Transverse colon (tissue), 4 donors: Measurements from ENCODE around the gene MTERF1. TPM values are rescaled to one million over a fixed set of nuclear protein-coding genes. Genes with fewer than 3 reads are reported as not detected.

Source experiments
- DNase-seq: peaks from one replicate; pipeline ENCODE4 v3.0.0-alpha.2; 2019
- H3K27ac ChIP-seq, 4 donors: fragments of 200-600 bp; sonication (generic); 2 replicates each; pipeline ENCODE4 v1.5.1; 2016 to 2018; ENCODE audit warnings: inconsistent platforms in 4 of 4
- H3K27me3 ChIP-seq: fragments of 200-600 bp; sonication (generic); 2 replicates; pipeline ENCODE4 v1.5.1; 2017; ENCODE audit warnings: inconsistent platforms
- H3K36me3 ChIP-seq, 4 donors: fragments of 200-600 bp; sonication (generic); 2 replicates each; pipeline ENCODE4 v1.5.1; 2017 to 2019; ENCODE audit warnings: inconsistent platforms in 4 of 4
- H3K4me1 ChIP-seq, 4 donors: fragments of 200-600 bp; sonication (generic); 2 replicates each; pipeline ENCODE4 v1.5.1; 2017 to 2020; ENCODE audit warnings: inconsistent platforms in 4 of 4
- H3K4me3 ChIP-seq, 4 donors: fragments of 200-600 bp; sonication (generic); 1 replicate in 1 of 4; 2 replicates in 3 of 4; pipeline versions ENCODE4 v1.5.1 to v1.6.1; 2017 to 2019; ENCODE audit warnings: inconsistent platforms in 4 of 4
- H3K9me3 ChIP-seq, 2 donors: fragments of 200-600 bp; sonication (generic); 2 replicates each; pipeline ENCODE4 v1.5.1; 2017 to 2019; ENCODE audit warnings: inconsistent platforms in 2 of 2
- EP300 ChIP-seq: sonication (generic); formaldehyde crosslinking; IDR thresholded peaks from one replicate; pipeline ENCODE4 v1.6.1; 2017; ENCODE audit warnings: antibody characterized with exemption, low read depth
- POLR2A ChIP-seq: fragments of 450-650 bp; IDR thresholded peaks from one replicate; pipeline ENCODE4 v1.6.1; 2016; ENCODE audit warnings: antibody characterized with exemption, mild to moderate bottlenecking, moderate library complexity
- POLR2AphosphoS5 ChIP-seq, 3 donors: sonication (generic); formaldehyde crosslinking; IDR thresholded peaks; one replicate each; pipeline ENCODE4 v1.6.1; 2016; ENCODE audit warnings: antibody characterized with exemption in 3 of 3
- WGBS, 2 donors: methylation state at CpG; one replicate each; pipeline ENCODE4 v1.1.5; 2018; ENCODE audit warnings: low coverage in 1 of 2; 5-methylcytosine and 5-hydroxymethylcytosine counted together
- in situ Hi-C, 4 donors: fragments of 200-750 bp; cut with MboI; loops; one replicate each; pipeline versions ENCODE4 v1.15.0 to v1.15.1; 2017; ENCODE audit warnings: low sequenced_read_pairs in 3 of 4, low pct_ligation_motif_present in 1 of 4, low pct_unique_long_range_greater_than_20kb in 1 of 4
- intact Hi-C: fragments of 100-400 bp; cut with DNase I; formaldehyde crosslinking; loops from one replicate; pipeline ENCODE4 v1.15.1; 2023; ENCODE audit warnings: low total_unique reads
- total RNA-seq, 4 donors: library from RNA; depleted of rRNA; stranded (reverse); fragments of >200 nt; gene quantifications; one replicate each; pipeline ENCODE4 v1.1.0, GENCODE V29; 2016
- TF ChIP-seq, protein P1 (sequence below), 5 experiments: fragments of 200-600 bp in 3 of 5; fragments of 450-650 bp in 2 of 5; sonication (generic) in 3 of 5; IDR thresholded peaks; 1 replicate in 2 of 5; 2 replicates in 3 of 5; pipeline ENCODE4 v1.5.1; 2016 to 2017; ENCODE audit warnings: antibody characterized with exemption in 5 of 5, inconsistent platforms in 3 of 5, mild to moderate bottlenecking in 2 of 5, moderate library complexity in 1 of 5

MTERF1 gene
- total RNA-seq, 4 donors from 2014 or later: 0.80 to 24.3 (median 11.3) TPM

- in situ Hi-C loops (loop anchor here in 1 of 4 donors (25.0 kb wide), 1 partner anchor 614 kb away; no protein-coding TSS in a partner anchor), intact Hi-C loops (no loop called here)
- no peaks in the 10 kb centered on the region for H3K36me3 ChIP-seq
These were observed 32.5 kb downstream of the MTERF1 start for GRCh38 chr7:91847876-91848588.

GRCh38 chr7:91847231-91847630 is 33.3 kb downstream of the MTERF1 start:
- no peak for DNase-seq
- TF ChIP-seq EP300 (no peak), POLR2AphosphoS5 (IDR thresholded peaks at IDR 0.05) (no peak), POLR2A (no peak)
- TF ChIP-seq, protein P1, sequence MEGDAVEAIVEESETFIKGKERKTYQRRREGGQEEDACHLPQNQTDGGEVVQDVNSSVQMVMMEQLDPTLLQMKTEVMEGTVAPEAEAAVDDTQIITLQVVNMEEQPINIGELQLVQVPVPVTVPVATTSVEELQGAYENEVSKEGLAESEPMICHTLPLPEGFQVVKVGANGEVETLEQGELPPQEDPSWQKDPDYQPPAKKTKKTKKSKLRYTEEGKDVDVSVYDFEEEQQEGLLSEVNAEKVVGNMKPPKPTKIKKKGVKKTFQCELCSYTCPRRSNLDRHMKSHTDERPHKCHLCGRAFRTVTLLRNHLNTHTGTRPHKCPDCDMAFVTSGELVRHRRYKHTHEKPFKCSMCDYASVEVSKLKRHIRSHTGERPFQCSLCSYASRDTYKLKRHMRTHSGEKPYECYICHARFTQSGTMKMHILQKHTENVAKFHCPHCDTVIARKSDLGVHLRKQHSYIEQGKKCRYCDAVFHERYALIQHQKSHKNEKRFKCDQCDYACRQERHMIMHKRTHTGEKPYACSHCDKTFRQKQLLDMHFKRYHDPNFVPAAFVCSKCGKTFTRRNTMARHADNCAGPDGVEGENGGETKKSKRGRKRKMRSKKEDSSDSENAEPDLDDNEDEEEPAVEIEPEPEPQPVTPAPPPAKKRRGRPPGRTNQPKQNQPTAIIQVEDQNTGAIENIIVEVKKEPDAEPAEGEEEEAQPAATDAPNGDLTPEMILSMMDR (IDR thresholded peaks at IDR 0.05): no peak
- no peaks in the 10 kb centered on the region for H3K9me3 ChIP-seq
- WGBS, 2 donors: 79 to 87% methylated on average over 4 of the region's 4 CpGs
- no peaks in the 10 kb centered on the region for H3K4me1 ChIP-seq
- no peaks in the 10 kb centered on the region for H3K36me3 ChIP-seq
- no peaks in the 10 kb centered on the region for H3K27me3 ChIP-seq
- H3K4me3 ChIP-seq: no peak overlapping the region
- in situ Hi-C loops: loop anchor here in 1 of 4 donors (25.0 kb wide), 1 partner anchor 615 kb away; no protein-coding TSS in a partner anchor
- H3K27ac ChIP-seq: no peak overlapping the region
- intact Hi-C loops: no loop called here

More at GRCh38 chr7:91847876-91848588, 32.5 kb downstream of the MTERF1 start:
- TF ChIP-seq EP300 (no peak), POLR2AphosphoS5 (IDR thresholded peaks at IDR 0.05) (no peak), POLR2A (no peak)
- TF ChIP-seq, protein P1 (IDR thresholded peaks at IDR 0.05): no peak
- H3K4me1 ChIP-seq: no peaks in the 10 kb centered on the region
- 78 to 86% methylated on average over 2 to 4 of the region's 4 CpGs for WGBS, 2 donors
- DNase-seq: no peak
- no peaks in the 10 kb centered on the region for H3K9me3 ChIP-seq
- H3K27me3 ChIP-seq: no peaks in the 10 kb centered on the region
- H3K27ac ChIP-seq: no peak overlapping the region
- H3K4me3 ChIP-seq: no peak overlapping the region

DNA sequence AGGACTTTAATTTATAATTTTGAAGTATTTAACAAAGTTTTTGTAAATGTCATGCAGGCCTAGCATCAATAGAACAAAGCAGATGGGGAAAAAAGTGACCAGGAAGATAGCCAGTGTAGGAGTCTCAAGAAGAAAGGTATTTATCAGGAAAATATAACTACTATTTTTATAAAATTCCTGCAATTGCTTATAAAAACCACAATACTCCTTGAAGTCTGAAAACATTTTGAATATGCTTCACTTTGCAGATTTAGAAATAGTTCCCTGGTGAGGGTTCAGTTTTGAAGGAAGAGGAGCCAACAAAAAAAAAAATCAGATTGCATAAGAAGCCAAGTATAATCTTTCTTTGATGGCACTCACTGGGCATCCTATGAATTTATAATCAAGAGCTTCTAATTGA is 34.1 kb downstream of the MTERF1 start:
- intact Hi-C loops (no loop called here), in situ Hi-C loops (loop anchor here in 1 of 4 donors (25.0 kb wide), 1 partner anchor 616 kb away; no protein-coding TSS in a partner anchor)
- Histone ChIP-seq H3K4me1 (no peaks in the 10 kb centered on the region), H3K27me3 (no peaks in the 10 kb centered on the region), H3K9me3 (no peaks in the 10 kb centered on the region), H3K36me3 (no peaks in the 10 kb centered on the region), H3K27ac (no peak overlapping the region), H3K4me3 (no peak overlapping the region)
- TF ChIP-seq POLR2A (no peak), EP300 (no peak), POLR2AphosphoS5 (IDR thresholded peaks at IDR 0.05) (no peak)
- TF ChIP-seq, protein P1 (IDR thresholded peaks at IDR 0.05): no peak
- no peak for DNase-seq

DNA sequence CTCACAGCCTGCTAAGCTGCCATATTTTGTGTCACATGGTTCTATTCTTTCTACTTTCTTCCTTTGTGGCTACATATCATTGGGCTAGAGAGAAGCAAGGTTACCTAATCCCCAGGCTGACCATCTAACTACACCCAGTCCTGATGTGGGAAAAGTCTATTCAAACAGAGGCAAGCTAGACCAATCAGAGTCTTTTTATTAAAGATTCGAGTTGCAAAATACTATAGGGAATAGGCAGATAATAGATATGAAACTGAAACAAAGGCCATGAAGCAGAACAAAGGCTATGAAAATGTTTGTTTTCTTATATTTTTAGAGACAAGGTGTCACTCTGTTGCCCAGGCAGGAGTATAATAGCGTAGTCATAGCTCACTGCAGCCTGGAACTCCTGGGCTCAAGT is 36.7 kb downstream of the MTERF1 start:
- intact Hi-C loops: no loop called here
- TF ChIP-seq EP300: no peak
- TF ChIP-seq POLR2A: no peak
- DNase-seq: no peak
- H3K4me3 ChIP-seq: no peak overlapping the region
- H3K4me1 ChIP-seq: no peaks in the 10 kb centered on the region
- no peaks in the 10 kb centered on the region for H3K36me3 ChIP-seq
- H3K27me3 ChIP-seq: no peaks in the 10 kb centered on the region
- no peak overlapping the region for H3K27ac ChIP-seq
- 83 to 91% methylated on average over 1 to 2 of the region's 2 CpGs for WGBS, 2 donors
- no peaks in the 10 kb centered on the region for H3K9me3 ChIP-seq
- in situ Hi-C loops: loop anchor here in 1 of 4 donors (25.0 kb wide), 1 partner anchor 618 kb away; no protein-coding TSS in a partner anchor

DNA sequence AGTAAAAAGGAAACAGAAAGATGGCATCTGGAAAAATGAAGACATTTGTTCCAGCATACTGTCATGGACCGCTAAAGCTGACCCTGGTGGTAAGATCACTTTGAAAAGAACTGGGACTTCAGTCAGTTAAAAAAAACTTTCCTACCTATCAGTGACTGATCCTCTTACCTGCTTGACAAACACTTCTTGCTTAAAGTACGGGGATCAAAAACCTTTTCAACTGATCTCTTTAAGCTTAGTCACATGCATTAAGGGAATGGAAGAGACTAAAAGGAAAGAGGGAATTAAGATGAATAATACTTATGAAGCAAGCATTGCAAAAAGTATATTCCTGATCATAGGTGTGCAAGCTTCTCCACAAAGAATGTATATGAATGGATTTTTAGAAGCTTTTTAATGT is 42.1 kb downstream of the MTERF1 start:
- in situ Hi-C loops: loop anchor here in 1 of 4 donors (25.0 kb wide), 1 partner anchor 624 kb away; no protein-coding TSS in a partner anchor
- WGBS, 2 donors: 89 to 97% methylated on average over 2 of the region's 2 CpGs
- intact Hi-C loops: no loop called here

More for the DNA sequence above, 42.1 kb downstream of the MTERF1 start:
- TF ChIP-seq POLR2A (no peak), EP300 (no peak), POLR2AphosphoS5 (IDR thresholded peaks at IDR 0.05) (no peak)
- TF ChIP-seq, protein P1 (IDR thresholded peaks at IDR 0.05): no peak
- H3K27me3 ChIP-seq: no peaks in the 10 kb centered on the region
- no peak for DNase-seq
- H3K9me3 ChIP-seq: no peaks in the 10 kb centered on the region
- no peak overlapping the region for H3K4me3 ChIP-seq
- H3K4me1 ChIP-seq: no peaks in the 10 kb centered on the region
- no peaks in the 10 kb centered on the region for H3K36me3 ChIP-seq
- no peak overlapping the region for H3K27ac ChIP-seq
